H4 (cell line): ENCODE data around the gene ART1. TPM values are rescaled to one million over a fixed set of nuclear protein-coding genes. Genes with fewer than 3 reads are reported as not detected.

Experiments
- total RNA-seq: library from RNA; depleted of rRNA; stranded (reverse); fragments of >200 nt; shearing (Covaris generic); gene quantifications from 2 replicates; pipeline ENCODE4 v1.2.3, GENCODE V29; 2014; rRNA removed

ART1 gene
- total RNA-seq, 1 experiment from 2014 or later, result not detected

Other genes starting within 250 kb of the ART1 start
- gene ART5, start 3.1 kb upstream of the ART1 start, total RNA-seq, result 0.33 TPM in 1 of 2 replicates, not detected in the other
- gene CHRNA10, start 26.3 kb downstream of the ART1 start, total RNA-seq, result 0.18 and 0.91 TPM in 2 replicates
- 93.9 and 101 TPM in 2 replicates for gene NUP98, start 152.4 kb downstream of the ART1 start, total RNA-seq
- 8.2 and 14.0 TPM in 2 replicates for gene PGAP2, start 163.4 kb downstream of the ART1 start, total RNA-seq
- 37.4 and 62.5 TPM in 2 replicates for gene RHOG, start 195.8 kb downstream of the ART1 start, total RNA-seq
- 22.1 and 22.7 TPM in 2 replicates for gene STIM1, start 210.5 kb downstream of the ART1 start, total RNA-seq